ENCODE data around the gene SHISAL1.

The SHISAL1 gene

DNA sequence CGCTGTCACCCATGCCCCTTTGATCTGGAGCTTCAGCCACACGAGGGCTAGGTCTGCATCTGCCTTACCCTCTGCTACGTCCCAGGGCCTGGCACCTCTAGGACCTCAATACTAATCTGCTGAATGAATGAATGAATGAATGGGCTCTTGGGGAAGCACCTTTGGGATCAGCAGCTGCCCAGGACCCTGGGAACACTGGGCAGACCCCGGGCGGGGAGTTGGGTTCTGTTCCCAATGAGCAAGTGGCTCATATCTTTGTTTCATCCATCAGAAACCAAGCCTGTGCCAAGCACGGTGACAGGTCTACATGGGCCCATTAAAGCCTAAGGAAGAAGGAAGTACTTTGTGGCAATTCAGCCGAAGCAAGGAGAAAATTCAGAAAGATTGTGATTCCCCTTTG lies 41.5 kb upstream of the SHISAL1 start:
- Histone ChIP-seq H3K27ac (ENCODE audit: low read depth, low read length, poor library complexity, severe bottlenecking) (no peak overlapping the region), H3K36me3 (ENCODE audit: insufficient read depth, low read length) (no peaks in the 10 kb centered on the region), H2AFZ (ENCODE audit: low read length) (no peak overlapping the region), H3K9me2 (ENCODE audit: low read depth, low read length) (no peaks in the 10 kb centered on the region), H4K20me1 (ENCODE audit: insufficient read depth, low read length) (no peaks in the 10 kb centered on the region), H3K79me2 (ENCODE audit: insufficient read depth, low read length) (no peaks in the 10 kb centered on the region), H3F3A (ENCODE audit: insufficient read depth, low read length) (no peaks in the 10 kb centered on the region), H3K9ac (ENCODE audit: low read length) (no peak overlapping the region), H3K4me1 (ENCODE audit: insufficient read depth, low read length, severe bottlenecking) (no peaks in the 10 kb centered on the region), H3K4me2 (ENCODE audit: low read length) (no peak overlapping the region), H3K4me3 (ENCODE audit: low read depth, low read length, poor library complexity, severe bottlenecking) (no peak overlapping the region), H3K9me3 (ENCODE audit: low read length) (no peaks in the 10 kb centered on the region), H3K27me3 (ENCODE audit: insufficient read depth, low read length) (no peaks in the 10 kb centered on the region)
- no peak for TF ChIP-seq EZH2 (IDR thresholded peaks at IDR 0.05; ENCODE audit: borderline replicate concordance, low read length)
- TF ChIP-seq, protein P1, sequence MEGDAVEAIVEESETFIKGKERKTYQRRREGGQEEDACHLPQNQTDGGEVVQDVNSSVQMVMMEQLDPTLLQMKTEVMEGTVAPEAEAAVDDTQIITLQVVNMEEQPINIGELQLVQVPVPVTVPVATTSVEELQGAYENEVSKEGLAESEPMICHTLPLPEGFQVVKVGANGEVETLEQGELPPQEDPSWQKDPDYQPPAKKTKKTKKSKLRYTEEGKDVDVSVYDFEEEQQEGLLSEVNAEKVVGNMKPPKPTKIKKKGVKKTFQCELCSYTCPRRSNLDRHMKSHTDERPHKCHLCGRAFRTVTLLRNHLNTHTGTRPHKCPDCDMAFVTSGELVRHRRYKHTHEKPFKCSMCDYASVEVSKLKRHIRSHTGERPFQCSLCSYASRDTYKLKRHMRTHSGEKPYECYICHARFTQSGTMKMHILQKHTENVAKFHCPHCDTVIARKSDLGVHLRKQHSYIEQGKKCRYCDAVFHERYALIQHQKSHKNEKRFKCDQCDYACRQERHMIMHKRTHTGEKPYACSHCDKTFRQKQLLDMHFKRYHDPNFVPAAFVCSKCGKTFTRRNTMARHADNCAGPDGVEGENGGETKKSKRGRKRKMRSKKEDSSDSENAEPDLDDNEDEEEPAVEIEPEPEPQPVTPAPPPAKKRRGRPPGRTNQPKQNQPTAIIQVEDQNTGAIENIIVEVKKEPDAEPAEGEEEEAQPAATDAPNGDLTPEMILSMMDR (IDR thresholded peaks at IDR 0.05; ENCODE audit: low read length), result no peak

- no peak overlapping the region for H3K4me3 ChIP-seq (ENCODE audit: low read depth, low read length, poor library complexity, severe bottlenecking)
- no peak overlapping the region for H3K4me2 ChIP-seq (ENCODE audit: low read length)
- H3K4me1 ChIP-seq (ENCODE audit: insufficient read depth, low read length, severe bottlenecking), result no peaks in the 10 kb centered on the region
- H3K27ac ChIP-seq (ENCODE audit: low read depth, low read length, poor library complexity, severe bottlenecking), result no peak overlapping the region
- H3K9me3 ChIP-seq (ENCODE audit: low read length), result no peaks in the 10 kb centered on the region
- no peaks in the 10 kb centered on the region for H3K79me2 ChIP-seq (ENCODE audit: insufficient read depth, low read length)
- H4K20me1 ChIP-seq (ENCODE audit: insufficient read depth, low read length), result no peaks in the 10 kb centered on the region
- no peaks in the 10 kb centered on the region for H3K27me3 ChIP-seq (ENCODE audit: insufficient read depth, low read length)
- H3K9ac ChIP-seq (ENCODE audit: low read length), result no peak overlapping the region
- no peaks in the 10 kb centered on the region for H3K36me3 ChIP-seq (ENCODE audit: insufficient read depth, low read length)
- TF ChIP-seq, protein P1 (IDR thresholded peaks at IDR 0.05; ENCODE audit: low read length), result no peak
- TF ChIP-seq EZH2 (IDR thresholded peaks at IDR 0.05; ENCODE audit: borderline replicate concordance, low read length), result no peak
- H3K9me2 ChIP-seq (ENCODE audit: low read depth, low read length), result no peaks in the 10 kb centered on the region
- no peaks in the 10 kb centered on the region for H3F3A ChIP-seq (ENCODE audit: insufficient read depth, low read length)
- no peak overlapping the region for H2AFZ ChIP-seq (ENCODE audit: low read length)
Observed at GRCh38 chr22:44353041-44353440, 40.3 kb upstream of the SHISAL1 start.

DNA sequence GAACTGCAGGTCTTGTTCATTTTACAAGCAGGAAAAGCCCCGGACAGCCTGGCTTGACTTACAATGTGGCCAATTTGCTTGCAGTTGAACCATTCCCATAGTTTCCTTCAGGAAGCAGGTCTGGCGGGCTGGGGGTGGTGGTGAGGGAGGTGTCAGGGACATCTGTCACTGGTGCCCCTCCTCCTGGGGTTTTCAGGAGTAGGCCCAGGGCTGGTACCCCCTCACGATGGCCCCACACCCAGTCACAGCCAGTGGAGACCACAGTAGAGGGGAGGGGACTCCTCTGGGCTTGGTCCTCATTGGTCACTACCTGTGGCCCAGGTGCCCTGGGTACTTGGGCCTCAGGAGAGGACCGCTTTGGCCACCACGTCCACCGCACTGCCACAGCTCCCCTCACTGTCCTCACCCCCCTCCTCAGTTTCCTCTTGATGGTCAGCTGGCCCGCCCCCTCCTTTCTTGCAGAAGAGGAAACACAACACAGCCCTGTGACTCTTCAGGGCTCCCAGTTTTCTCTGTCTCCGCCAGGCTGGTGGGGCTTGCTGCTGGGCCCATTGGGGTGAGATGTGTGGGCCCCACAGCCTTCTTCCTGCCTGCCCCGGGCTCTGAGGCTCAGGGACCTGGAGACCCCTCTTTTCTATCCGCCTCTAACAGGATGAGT lies 39.8 kb upstream of the SHISAL1 start:
- no peaks in the 10 kb centered on the region for H4K20me1 ChIP-seq (ENCODE audit: insufficient read depth, low read length)
- H2AFZ ChIP-seq (ENCODE audit: low read length), result no peak overlapping the region
- H3K9me2 ChIP-seq (ENCODE audit: low read depth, low read length), result no peaks in the 10 kb centered on the region
- no peaks in the 10 kb centered on the region for H3K9me3 ChIP-seq (ENCODE audit: low read length)
- no peak overlapping the region for H3K4me3 ChIP-seq (ENCODE audit: low read depth, low read length, poor library complexity, severe bottlenecking)
- H3K27ac ChIP-seq (ENCODE audit: low read depth, low read length, poor library complexity, severe bottlenecking), result no peak overlapping the region
- no peaks in the 10 kb centered on the region for H3K79me2 ChIP-seq (ENCODE audit: insufficient read depth, low read length)
- H3K4me2 ChIP-seq (ENCODE audit: low read length), result no peak overlapping the region
- no peaks in the 10 kb centered on the region for H3K4me1 ChIP-seq (ENCODE audit: insufficient read depth, low read length, severe bottlenecking)
- H3K27me3 ChIP-seq (ENCODE audit: insufficient read depth, low read length), result no peaks in the 10 kb centered on the region
- TF ChIP-seq EZH2 (IDR thresholded peaks at IDR 0.05; ENCODE audit: borderline replicate concordance, low read length), result no peak
- TF ChIP-seq, protein P1 (IDR thresholded peaks at IDR 0.05; ENCODE audit: low read length), result no peak
- H3F3A ChIP-seq (ENCODE audit: insufficient read depth, low read length), result no peaks in the 10 kb centered on the region
- H3K9ac ChIP-seq (ENCODE audit: low read length), result no peak overlapping the region
- no peaks in the 10 kb centered on the region for H3K36me3 ChIP-seq (ENCODE audit: insufficient read depth, low read length)
